IMR-90 (cell line): ENCODE measurements around the gene CRY2. TPM values are rescaled to one million over a fixed set of nuclear protein-coding genes. Genes with fewer than 3 reads are reported as not detected.

ENCODE experiments used
- ATAC-seq: fragments of 200-7000 bp; cut with Tn5 transposase; 2 replicates; pipeline ENCODE4 v1.9.1; 2020; ENCODE audit warnings: low read depth, mild to moderate bottlenecking, moderate library complexity
- BruUV-seq: library from RNA; stranded (reverse); fragments of 400-500 nt; replicated peaks from 2 replicates; lab custom pipeline; 2021; lab: Mats Ljungman, UMichigan
- CTCF ChIA-PET: fragments of 300-600 bp; formaldehyde crosslinking; extraction: SDS; loops from one replicate; lab custom pipeline; 2021; ENCODE audit warnings: antibody characterized with exemption; lab: Yijun Ruan, JAX
- POLR2A ChIA-PET: fragments of 300-600 bp; sonication (Branson Sonifier 250); formaldehyde crosslinking; loops from one replicate; lab custom pipeline; 2022; ENCODE audit warnings: antibody characterized with exemption; ENCODE audit not compliant: unreplicated experiment; lab: Charles Lee
- DNase-seq: peaks from one replicate; pipeline ENCODE4 v3.0.0; 2013
- H2AFZ ChIP-seq: replicated peaks from 2 replicates; pipeline ENCODE3; 2013; ENCODE audit warnings: low read length, mild to moderate bottlenecking; ENCODE audit not compliant: poor library complexity
- H2AK5ac ChIP-seq: 2 replicates; pipeline ENCODE4 v1.6.1; 2013; ENCODE audit warnings: low read depth, low read length, inconsistent platforms
- H2AK9ac ChIP-seq: replicated peaks from 2 replicates; pipeline ENCODE3; 2013; ENCODE audit warnings: mild to moderate bottlenecking, low read depth, low read length, moderate library complexity; ENCODE audit not compliant: poor library complexity
- H2BK120ac ChIP-seq: 2 replicates; pipeline ENCODE4 v1.6.1; 2013; ENCODE audit warnings: low read depth, low read length, inconsistent platforms
- H2BK15ac ChIP-seq: 3 replicates; pipeline ENCODE4 v1.6.1; 2013; ENCODE audit warnings: low read depth, low read length, inconsistent platforms
- H2BK20ac ChIP-seq: 2 replicates; pipeline ENCODE4 v1.6.1; 2013; ENCODE audit warnings: low read depth, mild to moderate bottlenecking, inconsistent platforms, low read length, moderate library complexity
- H2BK5ac ChIP-seq: 2 replicates; pipeline ENCODE4 v1.6.1; 2013; ENCODE audit warnings: mild to moderate bottlenecking, low read depth, low read length, inconsistent platforms; ENCODE audit not compliant: poor library complexity, severe bottlenecking
- H3K14ac ChIP-seq: replicated peaks from 2 replicates; pipeline ENCODE4 v1.6.1; 2013; ENCODE audit warnings: low read depth, low read length, inconsistent platforms
- H3K18ac ChIP-seq: 2 replicates; pipeline ENCODE4 v1.6.1; 2013; ENCODE audit warnings: low read depth, low read length, control low read depth
- H3K23ac ChIP-seq: 2 replicates; pipeline ENCODE4 v1.6.1; 2013; ENCODE audit warnings: low read depth, low read length, inconsistent platforms
- H3K27ac ChIP-seq: 2 replicates; pipeline ENCODE4 v1.5.1; 2013; ENCODE audit warnings: mild to moderate bottlenecking, control low read depth, low read length; ENCODE audit not compliant: insufficient read depth
- H3K27me3 ChIP-seq: 2 replicates; pipeline ENCODE4 v1.6.1; 2013; ENCODE audit warnings: low read length; ENCODE audit not compliant: control insufficient read depth, insufficient read depth
- H3K36me3 ChIP-seq: 2 replicates; pipeline ENCODE4 v1.6.1; 2013; ENCODE audit warnings: low read length, mixed read lengths; ENCODE audit not compliant: control insufficient read depth, insufficient read depth
- H3K4ac ChIP-seq: 2 replicates; pipeline ENCODE4 v1.6.1; 2013; ENCODE audit warnings: low read depth, low read length, inconsistent platforms
- H3K4me1 ChIP-seq: 2 replicates; pipeline ENCODE4 v1.6.1; 2013; ENCODE audit warnings: low read length, mixed read lengths; ENCODE audit not compliant: control insufficient read depth, insufficient read depth
- H3K4me2 ChIP-seq: 2 replicates; pipeline ENCODE4 v1.6.1; 2013; ENCODE audit warnings: low read depth, mild to moderate bottlenecking, control low read depth, low read length, moderate library complexity
- H3K4me3 ChIP-seq: 2 replicates; pipeline ENCODE4 v1.5.1; 2013; ENCODE audit warnings: low read depth, mild to moderate bottlenecking, control low read depth, low read length, moderate library complexity; ENCODE audit not compliant: insufficient read depth
- H3K56ac ChIP-seq: 2 replicates; pipeline ENCODE4 v1.6.1; 2013; ENCODE audit warnings: low read length, inconsistent platforms; ENCODE audit not compliant: insufficient read depth; ENCODE audit errors: extremely low read depth
- H3K79me1 ChIP-seq, 2 experiments: 2 replicates each; pipeline ENCODE4 v1.6.1; 2013; ENCODE audit warnings: low read length in 2 of 2, inconsistent platforms in 1 of 2, low read depth in 1 of 2
- H3K9ac ChIP-seq: 2 replicates; pipeline ENCODE4 v1.6.1; 2013; ENCODE audit warnings: low read depth, low read length, control low read depth
- H3K9me1 ChIP-seq: 2 replicates; pipeline ENCODE4 v1.6.1; 2013; ENCODE audit warnings: low read length, inconsistent platforms; ENCODE audit not compliant: insufficient read depth
- H3K9me3 ChIP-seq: 2 replicates; pipeline ENCODE4 v1.6.1; 2013; ENCODE audit warnings: low read length; ENCODE audit not compliant: control insufficient read depth, insufficient read depth
- H4K20me1 ChIP-seq: 2 replicates; pipeline ENCODE4 v1.6.1; 2013; ENCODE audit warnings: low read length, inconsistent platforms; ENCODE audit not compliant: insufficient read depth
- H4K5ac ChIP-seq: 2 replicates; pipeline ENCODE4 v1.6.1; 2013; ENCODE audit warnings: mild to moderate bottlenecking, low read depth, low read length, control low read depth
- H4K8ac ChIP-seq, 2 experiments: 2 replicates each; pipeline ENCODE4 v1.6.1; 2013; ENCODE audit warnings: low read depth in 2 of 2, low read length in 2 of 2, control low read depth in 1 of 2, inconsistent platforms in 1 of 2
- H4K91ac ChIP-seq: 2 replicates; pipeline ENCODE4 v1.6.1; 2013; ENCODE audit warnings: low read depth, low read length, inconsistent platforms; ENCODE audit not compliant: insufficient read depth
- BHLHE40 ChIP-seq: fragments of 150-350 bp; IDR thresholded peaks from 2 replicates; pipeline ENCODE4 v1.6.1; 2016; ENCODE audit warnings: mild to moderate bottlenecking, low read depth, low read length
- CHD1 ChIP-seq: IDR thresholded peaks from 2 replicates; pipeline ENCODE4 v1.6.1; 2012; ENCODE audit warnings: low read depth, low read length, improper control_type of control experiment
- FOS ChIP-seq: fragments of 150-350 bp; IDR thresholded peaks from 2 replicates; pipeline ENCODE4 v1.6.1; 2016; ENCODE audit warnings: low read depth, low read length
- MXI1 ChIP-seq: IDR thresholded peaks from 2 replicates; pipeline ENCODE4 v1.6.1; 2012; ENCODE audit warnings: low read depth, mild to moderate bottlenecking, low read length, moderate library complexity, borderline replicate concordance
- WGBS, 2 experiments: methylation state at CpG; one replicate each; pipeline versions ENCODE4 v1.1.5 to v1.1.7; 2013; ENCODE audit warnings: missing lambda C conversion rate in 2 of 2; ENCODE audit not compliant: insufficient read length in 1 of 2; ENCODE audit errors: extremely low coverage in 2 of 2; 5-methylcytosine and 5-hydroxymethylcytosine counted together
- dilution Hi-C: fragments of 300-500 bp; cut with HindIII; formaldehyde crosslinking; loops from one replicate; pipeline ENCODE4 v1.14.3; 2018; ENCODE audit warnings: low sequenced_read_pairs; ENCODE audit not compliant: unreplicated experiment
- in situ Hi-C: fragments of 300-500 bp; cut with MboI; formaldehyde crosslinking; loops from 3 replicates; pipeline ENCODE4 v1.14.3; 2019; ENCODE audit warnings: low sequenced_read_pairs, inconsistent platforms, mixed read lengths
- intact Hi-C: fragments of 100-400 bp; cut with micrococcal nuclease; formaldehyde crosslinking; loops from 2 replicates; pipeline ENCODE4 v1.10.0; 2022
- polyA plus RNA-seq, 3 experiments: library from polyadenylated mRNA; depleted of rRNA; stranded (reverse); fragments of >200 nt; gene quantifications; 2 replicates each; pipeline ENCODE4 v1.2.3, GENCODE V29; 2012; ENCODE audit warnings: low replicate concordance in 1 of 3
- total RNA-seq: library from RNA; depleted of rRNA; stranded (reverse); fragments of >200 nt; gene quantifications from 2 replicates; pipeline ENCODE4 v1.2.3, GENCODE V29; 2012
- TF ChIP-seq, protein P1 (sequence below): fragments of 150-350 bp; IDR thresholded peaks from 2 replicates; pipeline ENCODE4 v1.6.1; 2016; ENCODE audit warnings: low read depth, mild to moderate bottlenecking, low read length, moderate library complexity, borderline replicate concordance
- TF ChIP-seq, protein P2 (sequence below): fragments of 150-350 bp; IDR thresholded peaks from 2 replicates; pipeline ENCODE4 v1.6.1; 2017; ENCODE audit warnings: mild to moderate bottlenecking, antibody characterized with exemption, low read length, low read depth

Gene CRY2
- total and polyA plus RNA-seq, 2 of the 4 experiments (the other 2 are of a cell fraction) = 12.2 to 13.1 TPM

DNA sequence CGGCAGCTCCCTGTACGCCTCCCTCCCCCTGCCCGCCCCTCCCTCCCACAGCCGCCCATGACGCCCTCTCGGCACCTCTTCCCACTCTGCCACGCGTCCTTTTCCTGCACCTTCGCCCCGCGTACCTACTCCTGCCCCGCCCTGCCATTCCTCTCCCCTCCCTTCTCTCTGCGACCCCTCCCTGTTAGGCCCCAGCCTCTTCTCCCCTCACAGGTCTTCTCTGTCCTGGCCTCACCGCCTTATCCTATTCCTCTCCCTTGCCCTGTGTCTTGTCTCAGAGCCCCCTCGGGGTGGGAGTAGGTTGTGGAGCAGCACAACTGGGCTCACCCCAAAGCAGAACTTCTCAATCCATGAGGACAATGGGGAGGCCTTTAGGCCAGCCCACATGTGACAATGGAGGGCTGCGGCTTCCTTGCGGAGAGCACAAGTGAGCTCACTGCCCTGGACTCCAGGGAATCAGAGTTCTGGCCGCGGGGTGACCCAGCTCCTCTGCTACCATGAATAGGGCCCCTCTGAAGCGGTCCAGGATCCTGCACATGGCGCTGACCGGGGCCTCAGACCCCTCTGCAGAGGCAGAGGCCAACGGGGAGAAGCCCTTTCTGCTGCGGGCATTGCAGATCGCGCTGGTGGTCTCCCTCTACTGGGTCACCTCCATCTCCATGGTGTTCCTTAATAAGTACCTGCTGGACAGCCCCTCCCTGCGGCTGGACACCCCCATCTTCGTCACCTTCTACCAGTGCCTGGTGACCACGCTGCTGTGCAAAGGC lies 41.8 kb upstream of the CRY2 start:
- Histone ChIP-seq H3K18ac (peak overlapping the region; percentile 75), H3K9ac (peak overlapping the region; percentile 96), H4K5ac (peak overlapping the region; percentile 90), H3K14ac (peak overlapping the region; percentile 95), H3K9me1 (peaks cover 24% of the 10 kb centered on the region), H3K27ac (peak overlapping the region; percentile 91), H3K4ac (peak overlapping the region; percentile 94), H3K4me2 (peak overlapping the region; percentile 96), H3K4me3 (peak overlapping the region; percentile 87), H3K36me3 (peaks cover 18% of the 10 kb centered on the region), H2BK5ac (peak overlapping the region; percentile 85), H2BK120ac (peak overlapping the region; percentile 33), H3K27me3 (no peaks in the 10 kb centered on the region; the same call in 1 of the 2 replicates), H3K79me1 (peaks cover 40 to 49% of the 10 kb centered on the region in 2 experiments), H2AK9ac (peak overlapping the region; percentile 97), H2BK20ac (no peak overlapping the region), H3K9me3 (no peaks in the 10 kb centered on the region), H4K20me1 (peaks cover 30% of the 10 kb centered on the region), H2AFZ (peak overlapping the region; percentile 89), H4K91ac (peak overlapping the region; percentile 95), H3K56ac (peak overlapping the region; percentile 79), H2AK5ac (peak overlapping the region; percentile 92), H3K23ac (peak overlapping the region; percentile 77), H4K8ac (peak overlapping the region; percentile 82 to 97), H2BK15ac (peak overlapping the region; percentile 25; the same call in 1 of the 3 replicates), H3K4me1 (peaks cover 20% of the 10 kb centered on the region)
- DNase-seq (peak; percentile 78), ATAC-seq (peak; percentile 33)
- in situ Hi-C loops (loop anchor here (25.0 kb wide), 1 partner anchor 1243 kb away; the partner anchor contains the start of gene CD82), dilution Hi-C loops (no loop called here), intact Hi-C loops (no loop called here)
- TSS peak; percentile 76 for BruUV-seq
- ChIA-PET POLR2A (interaction anchor here (0.5 to 0.6 kb wide), 2 partner anchors 60 to 469 kb away, joined by 3 read pairs; no protein-coding TSS in a partner anchor), CTCF (no interaction called here)
- WGBS, 2 experiments = 11% methylated on average over 12 of the region's 29 CpGs; no CpG with 5 or more reads in 1 of the 2 experiments
- TF ChIP-seq BHLHE40 = 0 out of 2 replicates have a peak, but pooled peaks have one; percentile 10
- TF ChIP-seq, protein P1, sequence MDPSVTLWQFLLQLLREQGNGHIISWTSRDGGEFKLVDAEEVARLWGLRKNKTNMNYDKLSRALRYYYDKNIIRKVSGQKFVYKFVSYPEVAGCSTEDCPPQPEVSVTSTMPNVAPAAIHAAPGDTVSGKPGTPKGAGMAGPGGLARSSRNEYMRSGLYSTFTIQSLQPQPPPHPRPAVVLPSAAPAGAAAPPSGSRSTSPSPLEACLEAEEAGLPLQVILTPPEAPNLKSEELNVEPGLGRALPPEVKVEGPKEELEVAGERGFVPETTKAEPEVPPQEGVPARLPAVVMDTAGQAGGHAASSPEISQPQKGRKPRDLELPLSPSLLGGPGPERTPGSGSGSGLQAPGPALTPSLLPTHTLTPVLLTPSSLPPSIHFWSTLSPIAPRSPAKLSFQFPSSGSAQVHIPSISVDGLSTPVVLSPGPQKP = no peak
- TF ChIP-seq MXI1 = peak; percentile 77
- TF ChIP-seq, protein P2, sequence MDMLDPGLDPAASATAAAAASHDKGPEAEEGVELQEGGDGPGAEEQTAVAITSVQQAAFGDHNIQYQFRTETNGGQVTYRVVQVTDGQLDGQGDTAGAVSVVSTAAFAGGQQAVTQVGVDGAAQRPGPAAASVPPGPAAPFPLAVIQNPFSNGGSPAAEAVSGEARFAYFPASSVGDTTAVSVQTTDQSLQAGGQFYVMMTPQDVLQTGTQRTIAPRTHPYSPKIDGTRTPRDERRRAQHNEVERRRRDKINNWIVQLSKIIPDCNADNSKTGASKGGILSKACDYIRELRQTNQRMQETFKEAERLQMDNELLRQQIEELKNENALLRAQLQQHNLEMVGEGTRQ = peak; percentile 56; the same call in 1 of the 2 replicates
- no peak for TF ChIP-seq CHD1
- no peak for TF ChIP-seq FOS
